ENCODE measurements around the gene LPP. TPM values are rescaled to one million over a fixed set of nuclear protein-coding genes. Genes with fewer than 3 reads are reported as not detected.

Gene LPP
- total and polyA plus RNA-seq, 2 of the 4 experiments (the other 2 are of a cell fraction): 16.0 to 130 TPM

GRCh38 chr3:188296761-188297612, 143.0 kb downstream of the LPP start:
- dilution Hi-C loops (cut with HindIII; ENCODE audit: low sequenced_read_pairs, unreplicated experiment) (no loop called here), intact Hi-C loops (cut with micrococcal nuclease) (no loop called here), in situ Hi-C loops (cut with MboI; ENCODE audit: low sequenced_read_pairs) (no loop called here)
- Histone ChIP-seq H3K4ac (ENCODE audit: low read depth, low read length) (peak overlapping the region; percentile 54), H2BK20ac (ENCODE audit: low read depth, low read length) (peak overlapping the region; percentile 75), H4K91ac (ENCODE audit: insufficient read depth, low read depth, low read length) (peak overlapping the region; percentile 57; the same call in 1 of the 2 replicates), H3K23ac (ENCODE audit: low read depth, low read length) (peak overlapping the region; percentile 74; the same call in 1 of the 2 replicates), H4K5ac (ENCODE audit: low read depth, low read length) (peak overlapping the region; percentile 58; the same call in 1 of the 2 replicates), H2AK5ac (ENCODE audit: low read depth, low read length) (peak overlapping the region; percentile 59), H3K14ac (replicated peaks; ENCODE audit: low read depth, low read length) (peak overlapping the region; percentile 89), H2AK9ac (replicated peaks; ENCODE audit: low read depth, low read length, poor library complexity) (peak overlapping the region; percentile 48), H3K18ac (ENCODE audit: low read depth, low read length) (peak overlapping the region; percentile 65), H2AFZ (replicated peaks; ENCODE audit: low read length, poor library complexity) (no peak overlapping the region), H3K4me3 (ENCODE audit: insufficient read depth, low read depth, low read length) (no peak overlapping the region), H3K36me3 (ENCODE audit: control insufficient read depth, insufficient read depth, low read length) (no peaks in the 10 kb centered on the region), H3K56ac (ENCODE audit: extremely low read depth, insufficient read depth, low read length) (no peak overlapping the region), H3K79me1 (ENCODE audit: low read depth in 1 of 2, low read length in 2 of 2) (peaks cover 50 to 71% of the 10 kb centered on the region in 2 experiments), H3K27ac (ENCODE audit: insufficient read depth, low read length) (peak overlapping the region; percentile 3), H3K4me1 (ENCODE audit: control insufficient read depth, insufficient read depth, low read length) (peaks cover 23% of the 10 kb centered on the region), H3K9ac (ENCODE audit: low read depth, low read length) (no peak overlapping the region), H2BK120ac (ENCODE audit: low read depth, low read length) (peak overlapping the region; percentile 17), H3K27me3 (ENCODE audit: control insufficient read depth, insufficient read depth, low read length) (no peaks in the 10 kb centered on the region), H3K9me1 (ENCODE audit: insufficient read depth, low read length) (peaks cover 25% of the 10 kb centered on the region), H4K8ac (ENCODE audit: low read depth in 2 of 2, low read length in 2 of 2) (peak overlapping the region; percentile 41 to 44), H3K9me3 (ENCODE audit: control insufficient read depth, insufficient read depth, low read length) (no peaks in the 10 kb centered on the region), H4K20me1 (ENCODE audit: insufficient read depth, low read length) (peaks cover 44% of the 10 kb centered on the region), H2BK15ac (ENCODE audit: low read depth, low read length) (peak overlapping the region; percentile 79; the same call in 2 of the 3 replicates), H3K4me2 (ENCODE audit: low read depth, low read length) (peak overlapping the region; percentile 31; the same call in 1 of the 2 replicates), H2BK5ac (ENCODE audit: low read depth, low read length, poor library complexity, severe bottlenecking) (peak overlapping the region; percentile 74)
- no CpG with 5 or more reads among the region's 5 CpGs for WGBS, 2 experiments (ENCODE audit: extremely low coverage in 2 of 2, insufficient read length in 1 of 2)
- CTCF ChIA-PET: interaction anchor here (0.8 kb wide), 1 partner anchor 80 kb away, joined by 3 read pairs; no protein-coding TSS in a partner anchor
- no TSS peak for BruUV-seq (replicated peaks)
- TF ChIP-seq SMC3 (IDR thresholded peaks at IDR 0.05; ENCODE audit: low read depth, low read length): no peak
- no peak for TF ChIP-seq MAFK (IDR thresholded peaks at IDR 0.05; ENCODE audit: low read depth, low read length)
- TF ChIP-seq FOS (IDR thresholded peaks at IDR 0.05; ENCODE audit: low read depth, low read length): peak; percentile 54; the same call in 1 of the 2 replicates
- peak; percentile 94 for TF ChIP-seq CEBPB (IDR thresholded peaks at IDR 0.05; ENCODE audit: low read depth, low read length)
- POLR2A ChIA-PET (ENCODE audit: unreplicated experiment): no interaction called here
- DNase-seq: peak; percentile 83
- ATAC-seq (ENCODE audit: low read depth): no peak
